GM18498 (cell line): Measurements from ENCODE around the gene PKD1.
A peak's percentile ranks its signal among the peaks of the same experiment; 100 is the strongest.

Source experiments
- ATAC-seq: cut with Tn5 transposase; IDR thresholded peaks from one replicate; pipeline ENCODE4 v1.9.1; 2021; ENCODE audit warnings: mild to moderate bottlenecking, moderate library complexity; ENCODE audit not compliant: unreplicated experiment

Gene PKD1

DNA sequence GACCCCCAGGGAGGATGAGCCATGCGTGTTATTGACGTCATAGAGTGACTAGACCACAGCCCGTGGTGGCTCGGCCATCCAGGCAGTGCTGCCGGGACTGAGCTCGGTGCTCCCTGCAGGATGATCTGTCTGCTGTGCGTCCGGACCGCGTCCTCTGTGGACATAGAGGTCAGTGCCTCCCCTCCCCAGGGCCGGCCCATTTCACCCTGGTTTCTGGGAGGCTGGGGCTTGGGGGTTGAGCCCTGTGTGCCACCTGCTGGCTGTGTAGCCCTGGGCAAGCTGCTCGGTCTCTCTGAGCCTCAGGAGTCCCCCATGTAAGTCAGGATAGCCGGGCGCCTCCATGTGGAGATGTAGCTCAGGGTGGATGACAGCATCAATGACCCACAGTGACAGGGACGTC is 79.6 kb downstream of the PKD1 start:
- no peak for ATAC-seq

DNA sequence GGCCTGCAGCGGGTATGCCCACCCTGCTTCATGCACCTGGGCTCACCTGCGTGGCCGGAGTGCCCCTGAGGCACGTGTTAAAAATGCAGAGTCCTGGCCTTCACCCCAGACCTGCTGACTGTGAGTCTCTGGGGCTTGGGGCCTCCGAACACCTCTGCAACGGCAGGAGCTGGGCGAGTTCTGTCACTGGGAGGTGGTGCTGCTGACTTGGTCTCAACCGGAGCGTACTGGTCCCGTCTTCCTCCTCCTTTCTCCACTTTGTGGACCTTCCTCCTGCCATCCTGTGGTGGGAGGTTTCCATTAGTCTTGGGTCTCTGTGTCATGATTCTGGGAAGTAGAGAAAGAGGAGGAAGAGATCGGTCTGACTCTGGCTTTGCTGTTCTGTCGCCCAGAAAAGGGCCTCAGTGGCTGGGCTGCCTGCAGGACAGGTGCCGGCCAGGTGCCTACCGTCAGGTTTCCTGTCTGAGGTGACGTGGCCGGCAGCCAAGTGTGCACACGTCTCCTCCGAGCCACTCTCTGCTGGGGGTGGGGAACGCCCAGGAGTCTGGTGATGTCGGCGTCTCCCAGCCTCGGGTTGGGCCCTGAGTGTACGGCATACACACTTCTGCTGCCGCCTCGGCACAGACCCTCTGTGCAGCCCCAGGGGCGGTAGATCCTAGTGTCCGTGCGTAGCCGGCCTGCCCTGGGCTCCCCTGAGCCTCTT is 81.0 kb downstream of the PKD1 start:
- no peak for ATAC-seq

DNA sequence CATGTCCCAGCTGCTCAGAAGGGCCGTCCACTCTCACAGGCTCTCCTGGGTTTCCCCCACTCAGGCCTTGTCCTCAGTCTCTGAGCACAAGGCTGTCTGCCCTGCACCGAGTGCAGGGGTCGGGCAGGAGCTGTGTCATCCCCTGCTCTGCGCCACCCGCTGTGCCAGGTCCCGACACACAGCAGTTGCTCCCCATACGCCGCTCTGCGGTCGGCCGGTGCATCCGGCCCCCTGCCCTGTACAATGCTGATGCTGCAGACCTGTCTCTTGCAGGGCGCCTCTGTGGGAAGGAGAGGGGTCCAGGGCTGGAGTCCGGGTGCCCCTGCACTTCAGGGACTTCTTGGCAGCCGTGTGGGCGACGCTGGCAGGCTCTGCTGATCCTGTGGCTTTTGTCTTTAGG is 81.8 kb downstream of the PKD1 start:
- no peak for ATAC-seq

DNA sequence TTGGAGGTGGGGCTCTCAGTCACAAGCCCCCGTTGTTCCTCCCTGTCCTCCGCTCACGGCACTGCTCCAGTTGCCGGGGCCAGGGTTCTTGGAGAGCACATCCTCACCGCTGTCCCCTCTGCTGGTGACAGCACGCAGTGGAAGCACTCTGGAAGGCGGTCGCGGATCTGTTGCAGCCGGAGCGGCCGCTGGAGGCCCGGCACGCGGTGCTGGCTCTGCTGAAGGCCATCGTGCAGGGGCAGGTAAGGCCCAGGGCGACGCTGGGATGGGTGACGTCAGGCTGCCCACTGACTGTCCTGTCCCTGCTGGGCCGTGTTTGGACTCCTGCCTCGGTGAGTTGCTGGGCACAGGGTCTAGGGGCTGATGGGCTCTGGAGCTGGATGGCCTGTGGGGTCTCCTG is 82.5 kb downstream of the PKD1 start:
- ATAC-seq = no peak

DNA sequence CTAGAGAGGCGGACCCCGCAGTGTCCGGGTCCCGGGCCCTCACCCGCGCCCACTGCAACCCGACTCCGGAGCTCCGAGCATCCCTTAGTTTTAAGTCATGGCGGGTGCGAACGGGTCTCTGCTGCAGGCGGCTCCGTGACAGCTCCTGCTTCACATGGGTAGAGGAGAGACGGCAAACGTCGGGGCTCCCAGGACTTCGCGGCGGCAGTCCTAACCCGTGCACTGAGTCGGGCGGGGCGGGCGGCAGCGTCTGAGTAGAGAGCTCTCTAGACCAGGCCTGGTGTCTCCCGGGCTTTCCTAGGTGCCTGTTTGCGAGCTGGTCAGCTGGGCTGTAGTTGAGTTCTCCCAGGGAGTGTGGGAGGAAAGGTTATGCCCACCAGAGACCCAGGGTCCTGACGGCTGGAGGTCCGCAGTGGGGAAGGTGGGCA is 87.6 kb downstream of the PKD1 start:
- peak; percentile 6 for ATAC-seq

DNA sequence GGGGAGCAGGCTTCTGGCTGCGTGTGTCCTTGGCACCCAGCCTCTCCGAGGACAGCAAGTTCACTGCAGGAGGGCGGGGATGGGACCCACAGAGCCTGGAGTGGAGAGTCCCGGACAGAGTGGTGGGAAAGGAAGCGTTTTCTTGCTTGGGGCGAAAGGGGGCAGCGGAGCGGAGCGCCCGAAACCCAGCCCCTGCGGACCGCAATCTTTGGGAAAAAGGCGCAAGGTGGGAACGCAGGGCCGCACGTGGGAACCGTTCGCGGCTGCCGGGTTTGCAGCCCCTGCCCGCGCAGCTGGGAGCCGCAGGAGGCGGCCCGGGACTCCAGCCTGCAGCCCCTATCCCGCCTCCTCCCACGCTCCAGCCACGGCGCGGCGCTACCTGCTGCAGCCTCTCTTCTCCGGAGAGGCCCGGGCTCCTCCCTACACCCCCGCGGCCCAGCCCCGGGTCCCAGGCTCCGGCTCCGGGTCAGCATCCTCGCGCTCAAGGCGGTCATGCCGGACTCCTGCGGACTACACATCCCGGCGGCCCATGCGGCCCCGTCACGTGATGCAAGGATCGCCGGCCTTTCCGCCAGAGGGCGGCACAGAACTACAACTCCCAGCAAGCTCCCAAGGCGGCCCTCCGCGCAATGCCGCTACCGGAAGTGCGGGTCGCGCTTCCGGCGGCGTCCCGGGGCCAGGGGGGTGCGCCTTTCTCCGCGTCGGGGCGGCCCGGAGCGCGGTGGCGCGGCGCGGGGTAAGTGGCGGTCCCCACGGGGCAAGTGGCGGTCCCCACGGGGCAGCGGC is 88.2 kb downstream of the PKD1 start, which contains the start of the genes NTHL1 and TSC2:
NTHL1 (minus strand) TSS at position 505 of the 786 bp plus-strand sequence; CDS start at position 494, 11 bp downstream.
TSC2 (plus strand) TSS at position 656 of the 786 bp plus-strand sequence. CDS start 631 bp downstream, outside the sequence.
- peak; percentile 96 for ATAC-seq

DNA sequence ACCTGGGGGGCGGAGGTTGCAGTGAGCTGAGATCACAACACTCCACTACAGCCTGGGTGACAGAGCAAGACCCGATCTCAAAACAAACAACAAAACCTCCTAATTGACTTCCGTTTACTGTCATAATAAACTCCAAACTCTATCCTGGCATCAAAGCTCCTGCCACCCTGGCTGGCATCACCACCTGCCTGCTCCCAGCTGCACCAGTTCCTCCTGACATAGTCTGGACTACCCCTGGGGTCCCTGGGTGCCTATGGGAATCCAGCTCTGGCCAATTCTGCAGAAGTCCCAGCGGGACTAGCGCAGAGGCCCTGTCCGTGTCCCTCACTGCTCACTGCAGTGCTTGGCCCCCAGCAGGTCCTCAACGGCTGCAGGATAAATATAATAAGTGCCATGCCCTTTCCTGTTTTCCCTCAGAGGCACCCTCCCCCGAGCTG is 88.8 kb downstream of the PKD1 start:
- no peak for ATAC-seq

DNA sequence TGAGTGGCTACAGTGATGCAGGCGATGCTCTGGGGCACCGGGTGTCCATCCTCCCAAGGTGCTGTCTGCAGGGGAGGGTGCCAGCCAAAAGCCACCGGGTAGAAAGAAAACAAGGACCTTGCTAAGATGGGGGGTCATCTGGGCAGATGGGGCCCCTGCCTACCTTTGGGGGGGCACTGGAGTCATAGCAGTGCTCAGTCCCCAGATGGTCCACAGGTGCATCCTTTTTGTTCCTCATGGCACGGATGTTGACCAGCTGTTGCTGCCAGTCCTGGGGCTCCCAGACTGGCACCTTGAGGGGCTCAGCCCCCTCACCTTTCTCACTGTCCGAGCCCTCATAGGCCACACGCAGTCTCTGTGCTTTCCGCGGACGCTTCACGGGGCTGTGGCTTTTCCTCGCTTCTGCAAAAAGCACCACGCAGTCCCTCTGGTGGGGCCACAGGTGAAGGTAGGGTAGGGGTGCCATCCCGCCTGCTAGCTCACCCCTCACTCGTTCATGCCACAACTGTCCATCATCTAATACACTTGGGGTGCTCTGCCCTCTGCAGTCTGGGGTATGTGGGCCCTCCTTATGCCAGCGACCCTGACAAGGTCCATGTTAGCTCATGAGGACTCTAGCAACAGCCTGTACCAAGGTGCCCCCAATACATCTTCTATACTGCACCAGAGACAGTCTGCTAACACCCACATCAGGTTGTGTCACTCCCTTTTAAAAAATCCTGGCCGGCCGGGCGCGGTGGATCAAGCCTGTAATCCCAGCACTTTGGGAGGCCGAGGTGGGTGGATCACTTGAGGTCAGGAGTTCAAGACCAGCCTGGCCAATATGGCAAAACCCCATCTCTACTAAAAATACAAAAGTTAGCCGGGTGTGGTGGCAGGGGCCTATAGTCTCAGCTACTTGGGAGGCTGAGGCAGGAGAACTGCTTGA is 89.5 kb downstream of the PKD1 start:
- ATAC-seq = no peak

DNA sequence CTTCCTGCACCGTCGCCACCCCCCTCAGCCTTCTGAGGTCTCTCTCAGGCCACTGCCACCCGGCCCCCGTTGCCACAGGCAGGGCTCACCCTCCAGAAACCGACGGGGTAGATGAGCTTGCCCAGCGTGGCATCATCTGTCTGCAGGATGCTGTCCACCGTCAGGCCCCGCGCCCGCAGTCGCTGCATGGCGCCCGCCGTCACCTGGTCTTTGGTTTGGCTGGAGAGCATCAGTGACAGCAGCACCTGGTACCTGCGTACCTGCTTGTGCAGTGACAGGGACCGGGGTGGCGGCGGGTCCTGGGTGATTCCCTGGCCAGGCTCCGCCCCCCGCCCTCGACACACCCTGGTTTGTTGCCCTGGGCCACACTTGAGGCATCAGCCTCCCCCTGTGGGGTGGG is 91.2 kb downstream of the PKD1 start:
- no peak for ATAC-seq

DNA sequence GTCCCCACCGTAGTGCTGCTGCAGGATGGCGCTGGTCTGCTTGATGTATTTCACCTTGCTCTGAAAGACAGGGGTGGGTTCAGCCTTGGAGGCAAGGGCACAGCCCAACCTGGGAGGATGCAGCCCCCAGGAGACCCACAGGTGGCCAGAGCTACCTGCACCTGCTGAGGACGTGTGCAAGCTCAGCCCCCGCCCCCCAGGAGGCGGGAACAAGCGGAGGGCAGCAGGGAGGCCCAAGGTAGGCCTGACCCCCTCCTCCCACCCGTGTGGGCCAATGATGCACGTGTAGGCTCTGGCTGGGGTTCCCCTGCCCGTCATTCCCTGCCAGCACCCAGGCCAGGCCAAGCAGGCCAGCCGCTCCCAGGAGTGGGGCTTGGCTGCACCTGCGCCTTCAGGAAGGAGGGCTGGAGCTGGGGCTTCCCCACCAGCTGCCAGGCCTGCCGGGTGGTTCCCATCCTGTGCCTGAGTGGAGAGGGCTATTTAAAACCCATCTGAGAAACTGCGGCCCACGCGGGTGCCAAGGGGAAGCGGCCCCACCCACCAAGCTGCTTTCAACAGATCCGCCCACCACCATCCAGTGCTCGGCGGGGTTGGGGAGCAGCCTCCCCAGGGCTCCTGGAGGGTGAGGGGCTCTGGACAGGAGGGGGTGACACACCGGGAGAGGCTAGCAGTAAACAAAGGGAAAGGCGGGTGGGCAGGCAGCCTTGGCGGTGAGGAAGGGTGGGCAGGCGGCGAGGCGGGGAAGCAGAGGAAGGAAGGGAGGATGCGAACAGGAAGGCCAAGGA is 91.8 kb downstream of the PKD1 start:
- ATAC-seq = no peak

DNA sequence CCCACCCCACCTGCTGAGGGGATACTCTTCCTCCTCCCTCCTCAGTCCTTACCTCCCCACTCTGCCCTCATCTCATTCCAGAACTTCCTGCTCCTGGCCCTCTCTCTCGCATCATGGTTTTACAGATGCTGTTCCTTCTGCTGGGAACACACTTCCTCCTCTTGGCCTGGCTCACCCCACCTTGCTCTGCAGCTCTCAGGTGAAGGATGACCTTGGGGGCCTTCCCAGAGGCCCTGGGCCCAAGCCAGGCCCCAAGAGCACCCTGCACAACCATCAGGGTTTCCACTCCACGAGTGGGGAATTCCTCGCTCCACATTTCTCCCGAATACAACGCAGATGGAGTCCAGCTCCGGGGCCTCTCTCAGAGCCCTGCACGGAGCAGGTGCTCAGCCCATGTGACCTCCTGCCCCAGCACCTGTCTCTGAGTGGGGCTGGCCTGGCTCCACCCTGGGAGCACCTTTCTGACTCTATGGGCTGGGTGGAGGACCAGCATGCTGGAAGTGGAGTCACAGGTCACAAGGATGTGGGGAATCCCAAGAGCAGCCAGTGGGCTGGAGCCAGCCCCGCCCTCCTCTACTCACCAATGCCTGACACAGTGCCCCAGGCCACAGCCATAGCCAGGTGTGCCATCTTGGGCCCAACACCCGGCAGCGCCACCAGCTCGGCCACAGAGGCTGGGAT is 92.6 kb downstream of the PKD1 start:
- ATAC-seq = no peak

DNA sequence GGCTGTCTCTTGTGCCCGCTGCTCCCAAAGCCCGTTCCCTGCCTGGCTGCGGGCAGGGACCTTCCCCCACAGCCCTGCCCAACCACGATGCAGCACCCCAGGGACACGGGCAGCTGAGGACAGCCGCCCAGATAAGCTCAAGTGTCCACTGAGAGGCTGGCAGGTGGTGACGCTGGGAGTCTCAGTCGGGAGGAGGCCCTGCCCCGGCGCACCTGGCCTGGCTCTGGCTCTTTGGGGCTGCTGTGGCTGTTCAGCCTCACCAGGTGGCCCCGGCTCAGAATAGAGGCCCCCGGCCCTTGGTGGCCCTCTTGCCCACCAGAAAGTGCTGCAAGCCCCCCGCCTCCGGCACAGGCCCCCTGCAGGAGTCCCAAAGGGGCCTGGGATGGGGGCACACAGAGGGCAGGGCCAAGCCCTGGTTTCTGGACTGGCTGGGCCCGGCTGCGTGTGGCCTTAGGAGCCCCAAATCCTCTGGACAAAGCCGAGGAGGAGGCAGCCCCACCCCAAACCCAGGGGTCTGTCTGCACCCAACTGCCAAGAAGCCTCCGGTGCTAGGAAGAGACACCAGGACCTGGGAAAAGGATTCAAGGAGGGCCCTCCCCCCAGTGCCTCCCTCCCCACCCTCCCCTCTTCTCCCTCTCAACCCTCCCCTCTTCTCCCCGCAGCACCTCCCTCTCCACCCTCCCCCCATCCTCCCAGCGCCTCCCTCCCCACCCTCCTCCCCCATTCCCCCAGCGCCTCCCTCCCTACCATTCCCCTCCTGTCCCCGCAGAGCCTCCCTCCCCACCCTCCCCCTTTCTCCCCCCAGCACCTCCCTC is 93.3 kb downstream of the PKD1 start:
- ATAC-seq = no peak

DNA sequence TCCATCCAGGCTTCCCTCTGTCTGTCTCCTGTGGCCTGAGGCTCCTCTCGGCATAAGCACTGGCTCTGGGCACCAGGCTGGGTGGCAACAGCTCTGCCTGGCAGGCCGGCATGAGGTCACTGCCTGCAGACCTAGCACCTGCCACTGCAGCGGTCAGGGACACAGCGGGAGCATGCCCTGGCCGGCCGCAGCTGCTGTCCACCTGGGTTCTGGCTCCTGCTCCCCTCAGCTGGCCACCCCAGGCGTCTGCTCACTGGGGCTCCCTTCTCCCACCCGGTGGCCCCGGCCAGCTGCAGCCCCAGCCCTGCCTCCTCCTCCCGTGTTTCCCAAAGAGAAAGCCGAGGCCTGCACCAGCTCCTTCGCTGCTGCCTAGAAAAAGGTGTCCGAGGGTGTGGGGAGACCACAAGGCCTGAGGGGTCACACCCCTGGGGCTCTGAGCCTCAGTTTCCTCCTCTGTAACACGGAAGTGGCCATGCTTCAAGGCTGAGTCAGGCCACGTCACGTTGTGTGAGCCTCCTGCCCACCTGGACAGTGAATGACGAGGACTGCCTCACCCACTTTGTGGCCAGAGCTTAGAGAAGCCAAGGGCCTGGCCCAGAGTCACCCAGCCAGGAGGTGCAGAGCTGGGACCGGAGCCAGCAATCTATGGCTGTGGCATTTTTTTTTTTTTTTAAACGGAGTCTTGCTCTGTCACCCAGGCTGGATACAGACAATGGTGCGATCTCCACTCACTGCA is 94.7 kb downstream of the PKD1 start:
- no peak for ATAC-seq

DNA sequence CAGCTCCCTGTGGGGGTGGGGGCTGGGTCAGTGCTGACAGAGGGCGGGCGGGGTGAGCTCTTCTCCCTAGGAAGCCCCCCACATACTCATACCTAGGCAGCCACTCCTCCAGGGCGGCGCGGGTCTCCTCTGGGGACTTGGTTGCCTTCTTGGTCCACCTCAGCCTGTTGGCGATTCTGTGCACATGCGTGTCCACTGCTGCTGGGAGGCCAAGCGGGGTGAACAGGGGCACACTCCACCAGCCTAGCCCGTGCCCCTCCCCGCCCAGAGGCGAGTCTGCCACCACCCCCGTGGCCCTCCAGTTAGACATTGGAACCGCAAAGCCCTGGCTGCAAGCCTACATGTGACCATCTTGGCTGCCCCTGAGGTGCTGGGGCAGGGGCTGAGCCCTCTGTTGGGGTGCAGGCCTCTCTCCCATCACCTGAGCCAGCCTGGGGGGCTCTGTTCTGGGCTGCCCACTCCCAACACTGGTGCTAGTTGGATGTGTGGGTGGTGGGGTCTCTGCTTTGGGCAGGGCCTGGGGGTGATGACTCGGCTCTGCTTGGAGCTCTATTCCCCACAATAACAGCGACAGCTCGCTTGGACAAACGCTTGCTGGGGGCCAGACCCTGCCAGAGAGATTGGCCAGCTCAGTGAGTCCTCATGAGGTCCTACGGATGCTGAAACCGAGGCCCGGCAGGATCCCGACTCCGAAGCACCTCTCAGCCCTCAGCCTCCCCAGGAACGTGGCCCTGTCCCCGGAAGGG is 95.5 kb downstream of the PKD1 start:
- no peak for ATAC-seq

DNA sequence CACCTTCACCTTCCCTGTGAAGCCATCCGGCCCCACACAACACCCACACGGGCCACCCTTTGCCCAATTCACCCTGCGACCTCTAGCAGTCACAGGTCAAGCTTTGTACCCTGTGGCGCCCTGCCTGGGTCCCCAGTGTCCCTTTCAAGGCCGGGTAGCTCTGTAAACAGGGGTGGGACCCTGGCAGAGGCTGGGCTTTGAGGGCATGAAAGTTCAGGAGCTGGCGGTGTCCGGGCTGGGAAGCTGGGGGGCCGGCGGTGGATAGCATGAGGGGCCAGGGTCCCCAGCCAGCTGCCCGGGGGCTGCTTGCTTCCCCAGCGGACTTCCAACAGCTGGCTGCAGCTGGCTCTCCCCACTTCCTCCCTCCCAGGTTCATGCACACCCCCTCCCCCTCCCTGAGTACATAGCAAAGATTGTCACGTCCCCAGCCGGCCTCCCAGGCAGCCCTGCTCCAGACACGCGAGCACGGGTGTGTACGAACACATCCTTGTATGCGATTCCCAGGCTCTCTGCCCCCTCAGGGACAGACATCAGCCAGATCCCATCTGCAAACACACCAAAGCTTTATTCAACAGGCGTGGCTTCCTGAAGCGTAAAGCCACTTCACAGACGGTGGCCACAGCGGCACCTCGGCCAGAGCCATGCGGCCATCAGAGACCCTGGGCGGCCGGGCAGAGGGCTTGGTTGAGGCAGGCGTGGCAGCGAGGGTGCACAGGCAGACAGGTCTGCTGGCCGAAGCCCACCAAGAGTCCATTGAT is 96.2 kb downstream of the PKD1 start:
- ATAC-seq = no peak
